Gastrocnemius medialis (tissue), 4 donors: ENCODE data around the gene RELA. TPM values are rescaled to one million over a fixed set of nuclear protein-coding genes. Genes with fewer than 3 reads are reported as not detected.

Source experiments
- ATAC-seq, 2 donors: fragments of 150-250 bp; one replicate each; pipeline ENCODE4 v1.9.1; 2016
- DNase-seq, 2 donors: peaks; one replicate each; pipeline ENCODE4 v3.0.0-alpha.2; 2019
- H3K27ac ChIP-seq, 4 donors: fragments of 200-600 bp; sonication (generic); 1 replicate in 1 of 4; 2 replicates in 3 of 4; pipeline ENCODE4 v1.5.1; 2016 to 2018; ENCODE audit warnings: mild to moderate bottlenecking in 2 of 4, moderate library complexity in 1 of 4
- H3K27me3 ChIP-seq, 3 donors: fragments of 200-600 bp; sonication (generic) in 2 of 3; 1 replicate in 1 of 3; 2 replicates in 2 of 3; pipeline versions ENCODE4 v1.5.1 to v1.6.0; 2016 to 2019; ENCODE audit warnings: mild to moderate bottlenecking in 1 of 3, moderate library complexity in 1 of 3
- H3K36me3 ChIP-seq, 2 donors: fragments of 200-600 bp; sonication (generic) in 1 of 2; one replicate each; pipeline ENCODE4 v1.5.1; 2017 to 2018
- H3K4me1 ChIP-seq, 2 donors: fragments of 200-600 bp; sonication (generic) in 1 of 2; one replicate each; pipeline ENCODE4 v1.5.1; 2016 to 2017; ENCODE audit warnings: mild to moderate bottlenecking in 2 of 2
- H3K4me3 ChIP-seq, 4 donors: fragments of 200-600 bp; sonication (generic) in 3 of 4; 1 replicate in 1 of 4; 2 replicates in 3 of 4; pipeline ENCODE4 v1.5.1; 2016 to 2019; ENCODE audit warnings: mild to moderate bottlenecking in 2 of 4
- H3K9me3 ChIP-seq, 3 donors: fragments of 200-600 bp; sonication (generic) in 2 of 3; 1 replicate in 1 of 3; 2 replicates in 2 of 3; pipeline ENCODE4 v1.5.1; 2016 to 2019
- POLR2A ChIP-seq, 2 donors: fragments of 450-650 bp; IDR thresholded peaks; one replicate each; pipeline ENCODE4 v1.6.1; 2017; ENCODE audit warnings: antibody characterized with exemption in 2 of 2, mild to moderate bottlenecking in 2 of 2, moderate library complexity in 2 of 2
- in situ Hi-C, 4 donors: fragments of 200-750 bp; cut with MboI; loops; one replicate each; pipeline versions ENCODE4 v1.15.0 to v1.8.0; 2017; ENCODE audit warnings: low sequenced_read_pairs in 4 of 4
- intact Hi-C: fragments of 100-400 bp; cut with DNase I; formaldehyde crosslinking; loops from one replicate; pipeline ENCODE4 v1.15.1; 2023; ENCODE audit warnings: low total_unique reads
- total RNA-seq, 4 donors: library from RNA; depleted of rRNA; stranded (reverse); fragments of >200 nt; gene quantifications; one replicate each; pipeline versions ENCODE4 v1.1.0 to v1.2.3, GENCODE V29; 2016
- TF ChIP-seq, protein P1 (sequence below), 5 experiments: fragments of 450-650 bp in 3 of 5; fragments of 200-600 bp in 2 of 5; sonication (generic) in 2 of 5; IDR thresholded peaks in 4 of 5; conservative IDR thresholded peaks in 1 of 5; 1 replicate in 4 of 5; 2 replicates in 1 of 5; pipeline ENCODE4 v1.5.1; 2016 to 2019; ENCODE audit warnings: antibody characterized with exemption in 5 of 5, mild to moderate bottlenecking in 3 of 5, moderate library complexity in 3 of 5

The RELA gene
- total RNA-seq, 4 donors from 2014 or later, result 39.7 to 68.3 (median 56.3) TPM

DNA sequence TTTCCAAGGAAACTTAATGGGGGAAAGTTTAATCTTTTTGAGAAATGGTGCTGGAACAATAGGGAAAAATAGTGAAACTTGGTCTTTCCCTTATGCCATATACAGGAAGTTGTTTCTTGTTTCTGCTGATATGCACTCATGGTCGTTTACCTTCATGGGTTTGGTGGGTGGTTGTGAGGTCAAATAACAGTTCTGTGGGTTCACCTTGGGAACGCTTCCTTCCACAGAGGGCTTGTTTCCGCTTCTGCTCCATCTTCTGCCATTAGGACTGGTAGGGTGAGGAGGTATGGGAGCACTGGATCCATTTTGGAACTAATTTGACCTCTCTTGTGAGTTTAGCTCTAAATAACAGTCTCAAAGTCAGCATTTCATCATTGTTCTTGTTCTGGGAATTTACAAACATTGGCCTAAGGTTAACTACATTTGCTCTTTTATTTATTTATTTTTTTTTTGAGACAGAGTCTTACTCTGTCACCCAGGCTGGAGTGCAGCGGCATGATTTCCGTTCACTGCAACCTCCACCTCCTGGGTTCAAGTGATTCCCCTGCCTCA, 17.6 kb upstream of the RELA start:
- in situ Hi-C loops, result no loop called here
- no peaks in the 10 kb centered on the region for H3K36me3 ChIP-seq
- no peak overlapping the region for H3K4me3 ChIP-seq
- ATAC-seq (no peak), DNase-seq (no peak)
- H3K27me3 ChIP-seq, result no peaks in the 10 kb centered on the region
- H3K4me1 ChIP-seq, result no peaks in the 10 kb centered on the region
- no peak overlapping the region for H3K27ac ChIP-seq
- intact Hi-C loops, result no loop called here
- TF ChIP-seq, protein P1, sequence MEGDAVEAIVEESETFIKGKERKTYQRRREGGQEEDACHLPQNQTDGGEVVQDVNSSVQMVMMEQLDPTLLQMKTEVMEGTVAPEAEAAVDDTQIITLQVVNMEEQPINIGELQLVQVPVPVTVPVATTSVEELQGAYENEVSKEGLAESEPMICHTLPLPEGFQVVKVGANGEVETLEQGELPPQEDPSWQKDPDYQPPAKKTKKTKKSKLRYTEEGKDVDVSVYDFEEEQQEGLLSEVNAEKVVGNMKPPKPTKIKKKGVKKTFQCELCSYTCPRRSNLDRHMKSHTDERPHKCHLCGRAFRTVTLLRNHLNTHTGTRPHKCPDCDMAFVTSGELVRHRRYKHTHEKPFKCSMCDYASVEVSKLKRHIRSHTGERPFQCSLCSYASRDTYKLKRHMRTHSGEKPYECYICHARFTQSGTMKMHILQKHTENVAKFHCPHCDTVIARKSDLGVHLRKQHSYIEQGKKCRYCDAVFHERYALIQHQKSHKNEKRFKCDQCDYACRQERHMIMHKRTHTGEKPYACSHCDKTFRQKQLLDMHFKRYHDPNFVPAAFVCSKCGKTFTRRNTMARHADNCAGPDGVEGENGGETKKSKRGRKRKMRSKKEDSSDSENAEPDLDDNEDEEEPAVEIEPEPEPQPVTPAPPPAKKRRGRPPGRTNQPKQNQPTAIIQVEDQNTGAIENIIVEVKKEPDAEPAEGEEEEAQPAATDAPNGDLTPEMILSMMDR (IDR thresholded peaks at IDR 0.05 in 4 of 5, conservative IDR thresholded peaks at IDR 0.05 in 1 of 5), result no peak
- no peak for TF ChIP-seq POLR2A (IDR thresholded peaks at IDR 0.05)
- H3K9me3 ChIP-seq, result no peaks in the 10 kb centered on the region

DNA sequence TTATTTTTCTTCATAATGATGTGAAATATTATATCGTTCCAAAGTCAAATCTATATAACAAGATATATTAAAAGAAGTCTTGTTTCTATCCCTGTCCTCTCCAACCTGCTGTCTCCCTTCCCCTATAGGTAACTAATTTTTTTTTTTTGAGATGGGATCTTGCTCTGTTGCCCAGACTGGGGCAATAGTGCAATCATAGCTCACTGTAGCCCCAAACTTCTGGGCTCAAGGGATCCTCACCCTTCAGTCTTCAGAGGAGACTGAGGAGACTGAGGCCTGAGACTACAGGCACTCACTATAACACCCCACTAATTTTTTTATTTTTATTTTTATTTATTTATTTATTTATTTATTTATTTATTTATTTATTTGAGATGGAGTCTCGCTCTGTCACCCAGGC, 10.3 kb upstream of the RELA start:
- Histone ChIP-seq H3K27ac (no peak overlapping the region), H3K4me3 (no peak overlapping the region), H3K9me3 (no peaks in the 10 kb centered on the region), H3K4me1 (no peaks in the 10 kb centered on the region), H3K27me3 (no peaks in the 10 kb centered on the region), H3K36me3 (no peaks in the 10 kb centered on the region)
- ATAC-seq (no peak), DNase-seq (no peak)
- in situ Hi-C loops, result no loop called here
- intact Hi-C loops, result no loop called here
- TF ChIP-seq, protein P1 (IDR thresholded peaks at IDR 0.05 in 4 of 5, conservative IDR thresholded peaks at IDR 0.05 in 1 of 5), result no peak
- TF ChIP-seq POLR2A (IDR thresholded peaks at IDR 0.05), result no peak

DNA sequence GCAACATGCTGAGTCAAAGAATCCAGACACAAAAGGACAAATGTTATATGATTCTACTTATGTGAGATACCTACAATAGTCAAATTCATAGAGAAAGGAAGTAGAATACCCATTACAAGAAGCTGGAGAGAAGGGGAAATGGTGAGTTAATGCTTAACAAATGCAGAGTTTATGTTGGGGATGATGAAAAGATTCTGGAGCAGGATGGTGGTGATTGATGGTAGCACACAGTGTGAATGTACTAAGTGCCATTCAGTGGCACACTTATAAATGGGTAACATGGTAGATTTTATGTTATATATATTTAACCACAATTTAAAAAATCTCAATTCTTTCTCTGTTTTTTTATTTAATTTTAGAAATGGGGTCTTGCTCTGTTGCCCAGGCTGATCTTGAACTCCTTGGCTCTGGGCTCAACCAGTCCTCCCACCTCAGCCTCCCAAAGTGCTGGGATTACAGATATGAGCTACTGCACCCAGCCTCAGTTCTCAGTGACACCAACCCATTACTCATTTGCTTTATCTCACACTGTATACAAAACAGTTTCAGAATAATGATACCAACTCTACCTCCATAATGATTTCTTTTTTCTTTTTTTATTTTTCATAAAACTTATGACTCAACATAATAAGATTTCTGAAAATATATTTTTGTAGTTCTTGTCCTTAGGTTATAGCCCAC, 9.6 kb upstream of the RELA start:
- TF ChIP-seq, protein P1 (IDR thresholded peaks at IDR 0.05 in 4 of 5, conservative IDR thresholded peaks at IDR 0.05 in 1 of 5), result no peak
- TF ChIP-seq POLR2A (IDR thresholded peaks at IDR 0.05), result no peak
- DNase-seq (no peak), ATAC-seq (no peak)
- no peaks in the 10 kb centered on the region for H3K9me3 ChIP-seq
- intact Hi-C loops (no loop called here), in situ Hi-C loops (no loop called here)
- H3K36me3 ChIP-seq, result no peaks in the 10 kb centered on the region
- no peaks in the 10 kb centered on the region for H3K27me3 ChIP-seq
- H3K4me1 ChIP-seq, result no peaks in the 10 kb centered on the region
- no peak overlapping the region for H3K4me3 ChIP-seq
- H3K27ac ChIP-seq, result no peak overlapping the region

DNA sequence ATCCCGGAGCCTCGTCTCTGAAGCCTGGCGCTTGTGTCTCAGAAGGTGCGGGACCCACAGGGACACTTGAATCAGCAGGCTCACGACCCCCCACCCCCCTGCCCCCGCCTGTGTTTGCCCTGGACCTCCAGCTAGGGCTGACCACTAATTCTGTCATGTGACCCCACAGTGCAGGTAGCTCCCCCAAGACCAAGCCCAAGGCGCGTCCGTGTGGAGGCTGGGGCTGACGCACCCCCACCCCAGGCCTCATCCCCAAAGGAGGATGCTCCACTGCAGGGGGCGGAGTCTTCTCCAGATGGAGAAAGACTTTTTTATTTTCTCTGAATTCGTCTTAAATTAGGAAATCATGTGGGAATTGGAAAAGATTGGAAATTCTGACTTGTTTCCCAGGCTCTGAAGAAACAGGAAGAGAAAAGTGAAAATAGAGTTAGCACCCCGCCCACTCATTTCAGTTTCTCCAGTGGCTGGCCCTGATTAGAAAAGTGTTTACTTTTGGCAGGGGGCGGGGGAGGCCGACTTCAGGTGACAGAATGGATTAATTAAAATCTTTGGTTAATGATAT, 1.0 kb upstream of the RELA start:
- H3K4me3 ChIP-seq, result peak overlapping the region; percentile 65 to 91 (median 78)
- in situ Hi-C loops, result no loop called here
- intact Hi-C loops, result loop anchor here (1.0 to 5.0 kb wide), 5 partner anchors 48 to 1294 kb away; partner anchors contain the start of genes BANF1, C11orf68, DRAP1 and EIF1AD
- no peak for TF ChIP-seq POLR2A (IDR thresholded peaks at IDR 0.05)
- TF ChIP-seq, protein P1 (IDR thresholded peaks at IDR 0.05 in 4 of 5, conservative IDR thresholded peaks at IDR 0.05 in 1 of 5), result no peak
- H3K9me3 ChIP-seq, result no peaks in the 10 kb centered on the region
- H3K27me3 ChIP-seq, result no peaks in the 10 kb centered on the region
- DNase-seq (peak in 1 of 2 donors; percentile 56), ATAC-seq (peak; percentile 42 to 44)
- H3K27ac ChIP-seq, result peak overlapping the region; percentile 91 to 99 (median 96)
- H3K36me3 ChIP-seq, result peaks cover 0 to 30% of the 10 kb centered on the region in 2 donors
- H3K4me1 ChIP-seq, result peaks cover 22 to 26% of the 10 kb centered on the region in 2 donors
